ENCODE measurements around the gene GLOD4. TPM values are rescaled to one million over a fixed set of nuclear protein-coding genes. Genes with fewer than 3 reads are reported as not detected.

The GLOD4 gene
- total and polyA plus RNA-seq, 2 experiments from 2014 or later: 68.1 to 120 TPM

GRCh38 chr17:828761-829160 lies 46.7 kb upstream of the GLOD4 start:
- Histone ChIP-seq H3K9me2 (replicated peaks; ENCODE audit: insufficient read depth) (no peaks in the 10 kb centered on the region), H3K27ac (no peak overlapping the region), H3K36me3 (replicated peaks; ENCODE audit: insufficient read depth, low read depth) (no peaks in the 10 kb centered on the region), H3K79me2 (peaks cover 45% of the 10 kb centered on the region), H3K4me1 (ENCODE audit: insufficient read depth) (no peaks in the 10 kb centered on the region), H2AFZ (no peak overlapping the region), H4K20me1 (ENCODE audit: insufficient read depth, poor library complexity, severe bottlenecking) (no peaks in the 10 kb centered on the region), H3K4me2 (no peak overlapping the region), H3K9me3 (ENCODE audit: low read depth) (no peaks in the 10 kb centered on the region), H3K4me3 (no peak overlapping the region), H3K27me3 (no peaks in the 10 kb centered on the region)
- no peak for DNase-seq (ENCODE audit: low spot score)
- no peak for TF ChIP-seq EZH2phosphoT487 (IDR thresholded peaks at IDR 0.05; ENCODE audit: low read depth, severe bottlenecking, unreplicated experiment)
- TF ChIP-seq CTCF (IDR thresholded peaks at IDR 0.05; ENCODE audit: poor library complexity): no peak
- no peak for TF ChIP-seq EZH2 (IDR thresholded peaks at IDR 0.05; ENCODE audit: borderline replicate concordance)
- 87% methylated on average over 5 of the region's 5 CpGs for WGBS (ENCODE audit: low lambda C conversion rate, missing lambda C conversion rate)

- TF ChIP-seq CTCF (IDR thresholded peaks at IDR 0.05; ENCODE audit: poor library complexity): no peak
- no peak for TF ChIP-seq EZH2 (IDR thresholded peaks at IDR 0.05; ENCODE audit: borderline replicate concordance)
- no peak for TF ChIP-seq EZH2phosphoT487 (IDR thresholded peaks at IDR 0.05; ENCODE audit: low read depth, severe bottlenecking, unreplicated experiment)
- Histone ChIP-seq H3K9me2 (replicated peaks; ENCODE audit: insufficient read depth) (no peaks in the 10 kb centered on the region), H3K27ac (no peak overlapping the region), H3K4me1 (ENCODE audit: insufficient read depth) (no peaks in the 10 kb centered on the region), H3K27me3 (no peaks in the 10 kb centered on the region), H3K36me3 (replicated peaks; ENCODE audit: insufficient read depth, low read depth) (no peaks in the 10 kb centered on the region), H3K4me3 (no peak overlapping the region), H3K4me2 (no peak overlapping the region), H3K79me2 (peaks cover 32% of the 10 kb centered on the region), H3K9me3 (ENCODE audit: low read depth) (no peaks in the 10 kb centered on the region), H2AFZ (no peak overlapping the region), H4K20me1 (ENCODE audit: insufficient read depth, poor library complexity, severe bottlenecking) (no peaks in the 10 kb centered on the region)
- 97% methylated on average over 21 of the region's 21 CpGs for WGBS (ENCODE audit: low lambda C conversion rate, missing lambda C conversion rate)
- DNase-seq (ENCODE audit: low spot score): no peak
Observed at GRCh38 chr17:826778-827177, 44.7 kb upstream of the GLOD4 start.

GRCh38 chr17:825216-825615 lies 43.1 kb upstream of the GLOD4 start:
- Histone ChIP-seq H3K4me2 (no peak overlapping the region), H4K20me1 (ENCODE audit: insufficient read depth, poor library complexity, severe bottlenecking) (no peaks in the 10 kb centered on the region), H3K9me3 (ENCODE audit: low read depth) (no peaks in the 10 kb centered on the region), H3K36me3 (replicated peaks; ENCODE audit: insufficient read depth, low read depth) (no peaks in the 10 kb centered on the region), H3K9me2 (replicated peaks; ENCODE audit: insufficient read depth) (no peaks in the 10 kb centered on the region), H3K79me2 (peaks cover 19% of the 10 kb centered on the region), H3K27ac (no peak overlapping the region), H3K4me1 (ENCODE audit: insufficient read depth) (no peaks in the 10 kb centered on the region), H2AFZ (no peak overlapping the region), H3K27me3 (no peaks in the 10 kb centered on the region), H3K4me3 (no peak overlapping the region)
- no peak for DNase-seq (ENCODE audit: low spot score)
- 91% methylated on average over 17 of the region's 17 CpGs for WGBS (ENCODE audit: low lambda C conversion rate, missing lambda C conversion rate)
- TF ChIP-seq EZH2phosphoT487 (IDR thresholded peaks at IDR 0.05; ENCODE audit: low read depth, severe bottlenecking, unreplicated experiment): no peak
- no peak for TF ChIP-seq EZH2 (IDR thresholded peaks at IDR 0.05; ENCODE audit: borderline replicate concordance)
- no peak for TF ChIP-seq CTCF (IDR thresholded peaks at IDR 0.05; ENCODE audit: poor library complexity)

GRCh38 chr17:824378-824777 lies 42.3 kb upstream of the GLOD4 start:
- Histone ChIP-seq H3K4me2 (no peak overlapping the region), H3K9me2 (replicated peaks; ENCODE audit: insufficient read depth) (no peaks in the 10 kb centered on the region), H3K79me2 (peaks cover 15% of the 10 kb centered on the region), H3K4me1 (ENCODE audit: insufficient read depth) (no peaks in the 10 kb centered on the region), H3K36me3 (replicated peaks; ENCODE audit: insufficient read depth, low read depth) (no peaks in the 10 kb centered on the region), H3K27me3 (no peaks in the 10 kb centered on the region), H3K9me3 (ENCODE audit: low read depth) (no peaks in the 10 kb centered on the region), H4K20me1 (ENCODE audit: insufficient read depth, poor library complexity, severe bottlenecking) (no peaks in the 10 kb centered on the region), H3K27ac (no peak overlapping the region), H3K4me3 (no peak overlapping the region), H2AFZ (no peak overlapping the region)
- TF ChIP-seq EZH2 (IDR thresholded peaks at IDR 0.05; ENCODE audit: borderline replicate concordance): no peak
- no peak for TF ChIP-seq EZH2phosphoT487 (IDR thresholded peaks at IDR 0.05; ENCODE audit: low read depth, severe bottlenecking, unreplicated experiment)
- no peak for TF ChIP-seq CTCF (IDR thresholded peaks at IDR 0.05; ENCODE audit: poor library complexity)
- WGBS (ENCODE audit: low lambda C conversion rate, missing lambda C conversion rate): 91% methylated on average over 16 of the region's 16 CpGs
- no peak for DNase-seq (ENCODE audit: low spot score)
